ENCODE data around the gene USP10.

USP10 gene

GRCh38 chr16:84714028-84714427, 14.2 kb downstream of the USP10 start:
- TF ChIP-seq ZNF48 (tag by site-specific recombination; IDR thresholded peaks at IDR 0.05) (no peak), BCL11B (tag by site-specific recombination; IDR thresholded peaks at IDR 0.05; ENCODE audit: low read depth) (no peak), ZBTB20 (tag by site-specific recombination; IDR thresholded peaks at IDR 0.05) (no peak), GFI1B (tag by site-specific recombination; IDR thresholded peaks at IDR 0.05) (no peak), ZBTB6 (tag by site-specific recombination; IDR thresholded peaks at IDR 0.05) (peak; percentile 19; the same call in 1 of the 2 replicates), ZNF548 (tag by site-specific recombination; IDR thresholded peaks at IDR 0.05) (no peak), ZNF221 (tag by site-specific recombination; IDR thresholded peaks at IDR 0.05; ENCODE audit: borderline replicate concordance) (no peak), ZFHX2 (tag by site-specific recombination; conservative IDR thresholded peaks at IDR 0.05) (no peak), ZNF211 (tag by site-specific recombination; IDR thresholded peaks at IDR 0.05; ENCODE audit: low read depth) (no peak), GLIS2 (tag by site-specific recombination; IDR thresholded peaks at IDR 0.05) (no peak), ZNF549 (tag by site-specific recombination; IDR thresholded peaks at IDR 0.05) (no peak), ZNF354C (tag by site-specific recombination; IDR thresholded peaks at IDR 0.05; ENCODE audit: borderline replicate concordance, low read depth) (no peak), ZBTB17 (tag by site-specific recombination; IDR thresholded peaks at IDR 0.05) (peak; percentile 37; the same call in 1 of the 2 replicates), KLF1 (tag by site-specific recombination; IDR thresholded peaks at IDR 0.05) (0 out of 2 replicates have a peak, but pooled peaks have one; percentile 8), ZNF24 (tag by site-specific recombination; IDR thresholded peaks at IDR 0.05) (no peak), ZBTB8A (tag by site-specific recombination; IDR thresholded peaks at IDR 0.05) (no peak), ZIC2 (tag by site-specific recombination; IDR thresholded peaks at IDR 0.05) (no peak), ZNF76 (tag by site-specific recombination; IDR thresholded peaks at IDR 0.05; ENCODE audit: borderline replicate concordance, low read depth) (no peak), ZXDB (tag by site-specific recombination; IDR thresholded peaks at IDR 0.05) (no peak), ZNF664 (tag by site-specific recombination; IDR thresholded peaks at IDR 0.05) (peak; percentile 80; the same call in 1 of the 2 replicates)
- Histone ChIP-seq H3K27ac (ENCODE audit: extremely low read depth, low read depth, low read length) (no peak overlapping the region), H3K36me3 (ENCODE audit: control insufficient read depth in 2 of 2, insufficient read depth in 1 of 2, low read length in 2 of 2) (peaks cover 0 to 23% of the 10 kb centered on the region in 2 experiments; a peak in 2 of 3 replicates), H3K4me3 (ENCODE audit: low read depth, low read length) (no peak overlapping the region), H3K9me3 (ENCODE audit: control insufficient read depth, insufficient read depth, low read depth, low read length) (no peaks in the 10 kb centered on the region), H3K4me1 (ENCODE audit: control insufficient read depth, insufficient read depth, low read length) (peaks cover 21% of the 10 kb centered on the region)
- ChIA-PET CTCF (interaction anchor here (1.0 to 5.9 kb wide), 2 partner anchors 12 to 208 kb away, joined by 7 to 47 read pairs; no protein-coding TSS in a partner anchor), POLR2A (interaction anchor here (0.9 kb wide), 1 partner anchor 10 kb away, joined by 3 read pairs; no protein-coding TSS in a partner anchor)

DNA sequence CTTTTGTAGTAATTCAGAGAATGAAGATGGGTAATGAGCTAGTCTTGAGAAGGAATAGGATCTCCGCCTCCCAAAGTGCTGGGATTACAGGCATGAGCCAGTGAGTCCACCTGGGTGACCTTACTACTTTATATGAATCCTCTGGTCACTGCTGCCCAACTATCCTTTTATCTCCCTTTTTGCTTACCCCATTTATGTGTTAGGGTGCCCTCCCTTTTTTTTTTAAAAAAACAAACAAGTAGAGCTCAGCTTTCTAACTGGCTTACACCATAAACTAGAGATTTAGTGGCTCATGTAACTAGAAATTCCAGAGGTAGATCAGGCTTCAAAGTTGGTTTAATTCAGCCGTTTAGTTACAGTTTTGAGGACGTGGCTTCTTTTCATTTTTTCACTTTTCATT, 15.6 kb downstream of the USP10 start:
- POLR2A ChIA-PET = interaction anchor here (1.1 kb wide), 1 partner anchor 15 kb away, joined by 3 read pairs; no protein-coding TSS in a partner anchor
- H3K27ac ChIP-seq (ENCODE audit: extremely low read depth, low read depth, low read length) = no peak overlapping the region
- H3K9me3 ChIP-seq (ENCODE audit: control insufficient read depth, insufficient read depth, low read depth, low read length) = no peaks in the 10 kb centered on the region
- H3K4me3 ChIP-seq (ENCODE audit: low read depth, low read length) = no peak overlapping the region
- CTCF ChIA-PET = interaction anchor here (0.6 to 5.9 kb wide), 4 partner anchors 10 to 89 kb away, joined by 3 to 47 read pairs (median 3); no protein-coding TSS in a partner anchor
- peaks cover 25% of the 10 kb centered on the region for H3K4me1 ChIP-seq (ENCODE audit: control insufficient read depth, insufficient read depth, low read length)
- peaks cover under 1 to 22% of the 10 kb centered on the region in 2 experiments; a peak in 2 of 3 replicates for H3K36me3 ChIP-seq (ENCODE audit: control insufficient read depth in 2 of 2, insufficient read depth in 1 of 2, low read length in 2 of 2)
- TF ChIP-seq GFI1B (tag by site-specific recombination; IDR thresholded peaks at IDR 0.05) (no peak), OVOL3 (tag by site-specific recombination; IDR thresholded peaks at IDR 0.05) (no peak), ZNF768 (tag by site-specific recombination; IDR thresholded peaks at IDR 0.05) (no peak), ZNF785 (tag by site-specific recombination; IDR thresholded peaks at IDR 0.05) (no peak), ZNF777 (tag by site-specific recombination; IDR thresholded peaks at IDR 0.05; ENCODE audit: borderline replicate concordance) (no peak), GLIS1 (tag by site-specific recombination; IDR thresholded peaks at IDR 0.05) (no peak), YY1 (tag by site-specific recombination; IDR thresholded peaks at IDR 0.05) (no peak), ZNF133 (tag by site-specific recombination; IDR thresholded peaks at IDR 0.05) (no peak), ZNF155 (tag by site-specific recombination; IDR thresholded peaks at IDR 0.05) (no peak), MYNN (tag by site-specific recombination; IDR thresholded peaks at IDR 0.05; ENCODE audit: borderline replicate concordance) (no peak), ZNF747 (tag by site-specific recombination; IDR thresholded peaks at IDR 0.05) (no peak), BCL11B (tag by site-specific recombination; IDR thresholded peaks at IDR 0.05; ENCODE audit: low read depth) (no peak), ZBTB21 (tag by site-specific recombination; IDR thresholded peaks at IDR 0.05) (no peak)
- TF ChIP-seq, protein P1, sequence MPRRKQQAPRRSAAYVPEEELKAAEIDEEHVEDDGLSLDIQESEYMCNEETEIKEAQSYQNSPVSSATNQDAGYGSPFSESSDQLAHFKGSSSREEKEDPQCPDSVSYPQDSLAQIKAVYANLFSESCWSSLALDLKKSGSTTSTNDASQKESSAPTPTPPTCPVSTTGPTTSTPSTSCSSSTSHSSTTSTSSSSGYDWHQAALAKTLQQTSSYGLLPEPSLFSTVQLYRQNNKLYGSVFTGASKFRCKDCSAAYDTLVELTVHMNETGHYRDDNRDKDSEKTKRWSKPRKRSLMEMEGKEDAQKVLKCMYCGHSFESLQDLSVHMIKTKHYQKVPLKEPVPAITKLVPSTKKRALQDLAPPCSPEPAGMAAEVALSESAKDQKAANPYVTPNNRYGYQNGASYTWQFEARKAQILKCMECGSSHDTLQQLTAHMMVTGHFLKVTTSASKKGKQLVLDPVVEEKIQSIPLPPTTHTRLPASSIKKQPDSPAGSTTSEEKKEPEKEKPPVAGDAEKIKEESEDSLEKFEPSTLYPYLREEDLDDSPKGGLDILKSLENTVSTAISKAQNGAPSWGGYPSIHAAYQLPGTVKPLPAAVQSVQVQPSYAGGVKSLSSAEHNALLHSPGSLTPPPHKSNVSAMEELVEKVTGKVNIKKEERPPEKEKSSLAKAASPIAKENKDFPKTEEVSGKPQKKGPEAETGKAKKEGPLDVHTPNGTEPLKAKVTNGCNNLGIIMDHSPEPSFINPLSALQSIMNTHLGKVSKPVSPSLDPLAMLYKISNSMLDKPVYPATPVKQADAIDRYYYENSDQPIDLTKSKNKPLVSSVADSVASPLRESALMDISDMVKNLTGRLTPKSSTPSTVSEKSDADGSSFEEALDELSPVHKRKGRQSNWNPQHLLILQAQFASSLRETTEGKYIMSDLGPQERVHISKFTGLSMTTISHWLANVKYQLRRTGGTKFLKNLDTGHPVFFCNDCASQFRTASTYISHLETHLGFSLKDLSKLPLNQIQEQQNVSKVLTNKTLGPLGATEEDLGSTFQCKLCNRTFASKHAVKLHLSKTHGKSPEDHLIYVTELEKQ (tag by site-specific recombination; IDR thresholded peaks at IDR 0.05; ENCODE audit: borderline replicate concordance) = no peak

Data from HEK293 (cell line).